Measurements from ENCODE around the gene MACROD1.

DNA sequence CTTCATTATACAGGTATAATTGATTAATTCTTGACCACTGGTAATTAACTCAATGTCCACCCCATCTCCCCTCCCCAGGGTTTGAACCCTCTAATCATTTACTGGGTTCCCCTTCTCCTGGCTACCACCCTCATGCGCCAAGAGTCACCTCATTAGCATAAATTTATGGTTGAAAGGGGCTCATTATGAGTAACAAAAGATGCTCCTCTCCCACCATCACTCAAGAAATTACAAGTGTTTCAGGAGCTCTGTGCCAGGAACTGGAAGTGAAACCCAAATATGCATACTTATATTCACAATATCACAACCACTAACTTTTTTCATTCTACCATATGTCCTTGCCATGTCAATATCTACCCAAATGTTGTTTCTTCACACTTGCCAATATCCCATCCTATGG, 12.3 kb upstream of the MACROD1 start:
- TF ChIP-seq GATA3 (IDR thresholded peaks at IDR 0.05; ENCODE audit: low read depth, low read length), result no peak
- TF ChIP-seq GATA2 (IDR thresholded peaks at IDR 0.05; ENCODE audit: low read depth, low read length), result no peak
